Lower lobe of right lung (tissue), 2 donors: ENCODE measurements around the gene PRPF8. TPM values are rescaled to one million over a fixed set of nuclear protein-coding genes. Genes with fewer than 3 reads are reported as not detected.

Source experiments
- ATAC-seq, 2 donors: fragments of 200-7000 bp; cut with Tn5 transposase; one replicate each; pipeline ENCODE4 v1.9.1; 2020 to 2022; ENCODE audit warnings: mild to moderate bottlenecking in 2 of 2, moderate library complexity in 2 of 2
- DNase-seq: peaks from one replicate; pipeline ENCODE4 v3.0.0-alpha.2; 2020
- H3K27ac ChIP-seq: fragments of 200-600 bp; one replicate; pipeline ENCODE4 v1.8.0; 2022
- H3K27me3 ChIP-seq: fragments of 200-600 bp; one replicate; pipeline ENCODE4 v1.8.0; 2022; ENCODE audit warnings: low read depth
- H3K36me3 ChIP-seq: fragments of 200-600 bp; one replicate; pipeline ENCODE4 v1.8.0; 2022; ENCODE audit warnings: mild to moderate bottlenecking
- H3K4me1 ChIP-seq: fragments of 200-600 bp; one replicate; pipeline ENCODE4 v1.8.0; 2022
- H3K4me3 ChIP-seq: fragments of 200-600 bp; one replicate; pipeline ENCODE4 v1.8.0; 2022; ENCODE audit warnings: mild to moderate bottlenecking
- H3K9me3 ChIP-seq: fragments of 200-600 bp; one replicate; pipeline ENCODE4 v1.8.0; 2022
- intact Hi-C: fragments of 100-400 bp; cut with DNase I; formaldehyde crosslinking; loops from one replicate; pipeline ENCODE4 v1.11.0; 2022
- total RNA-seq: library from RNA; stranded (reverse); fragmentation: NEBNext Ultra II Directional; extraction: Animal tissue kit (Norgen Biotek cat#: 25700); gene quantifications from one replicate; pipeline ENCODE4 v1.2.1, GENCODE V29; 2021
- TF ChIP-seq, protein P1 (sequence below): fragments of 200-600 bp; IDR thresholded peaks from one replicate; pipeline ENCODE4 v1.8.0; 2022; ENCODE audit warnings: antibody characterized with exemption, mild to moderate bottlenecking
- donor health status: DM: no; HTN: yes; CAD: no; lungs with severe emphysema.

The PRPF8 gene
- total RNA-seq, 1 donor from 2014 or later = 280 TPM

DNA sequence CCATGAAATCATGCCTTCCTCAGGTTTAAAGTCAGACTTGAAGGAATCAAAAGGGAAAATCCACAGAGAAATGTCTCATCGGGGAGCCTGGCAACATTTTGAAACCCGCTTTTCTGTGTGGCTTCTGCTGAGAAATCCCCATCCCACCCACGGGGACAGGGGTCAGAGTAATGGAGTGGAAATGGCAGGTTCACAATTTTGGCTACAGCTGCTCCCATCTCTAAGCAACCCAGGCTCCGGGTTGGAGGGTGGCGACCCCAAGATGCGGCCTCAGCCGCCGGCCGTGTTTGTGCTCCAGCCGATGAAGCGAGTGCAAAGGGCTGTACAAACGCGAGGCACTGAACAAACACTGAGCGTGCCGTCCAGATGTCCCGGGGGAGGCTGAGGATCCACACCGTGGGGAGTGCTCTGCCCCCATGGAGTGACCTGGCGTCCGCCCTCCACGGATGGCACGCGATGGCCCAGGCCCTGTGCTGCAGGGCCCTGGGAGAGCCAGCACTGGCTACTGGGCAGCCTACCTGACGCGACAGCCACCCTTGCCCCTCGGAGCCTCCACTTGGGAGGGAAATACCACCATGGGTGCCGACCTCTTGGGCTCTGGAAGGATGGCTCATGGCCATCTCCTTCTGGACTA, 78.2 kb downstream of the PRPF8 start:
- TF ChIP-seq, protein P1, sequence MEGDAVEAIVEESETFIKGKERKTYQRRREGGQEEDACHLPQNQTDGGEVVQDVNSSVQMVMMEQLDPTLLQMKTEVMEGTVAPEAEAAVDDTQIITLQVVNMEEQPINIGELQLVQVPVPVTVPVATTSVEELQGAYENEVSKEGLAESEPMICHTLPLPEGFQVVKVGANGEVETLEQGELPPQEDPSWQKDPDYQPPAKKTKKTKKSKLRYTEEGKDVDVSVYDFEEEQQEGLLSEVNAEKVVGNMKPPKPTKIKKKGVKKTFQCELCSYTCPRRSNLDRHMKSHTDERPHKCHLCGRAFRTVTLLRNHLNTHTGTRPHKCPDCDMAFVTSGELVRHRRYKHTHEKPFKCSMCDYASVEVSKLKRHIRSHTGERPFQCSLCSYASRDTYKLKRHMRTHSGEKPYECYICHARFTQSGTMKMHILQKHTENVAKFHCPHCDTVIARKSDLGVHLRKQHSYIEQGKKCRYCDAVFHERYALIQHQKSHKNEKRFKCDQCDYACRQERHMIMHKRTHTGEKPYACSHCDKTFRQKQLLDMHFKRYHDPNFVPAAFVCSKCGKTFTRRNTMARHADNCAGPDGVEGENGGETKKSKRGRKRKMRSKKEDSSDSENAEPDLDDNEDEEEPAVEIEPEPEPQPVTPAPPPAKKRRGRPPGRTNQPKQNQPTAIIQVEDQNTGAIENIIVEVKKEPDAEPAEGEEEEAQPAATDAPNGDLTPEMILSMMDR = no peak
- peak overlapping the region; percentile 76 for H3K27ac ChIP-seq
- ATAC-seq (no peak), DNase-seq (no peak)
- no peaks in the 10 kb centered on the region for H3K9me3 ChIP-seq
- no peaks in the 10 kb centered on the region for H3K27me3 ChIP-seq
- H3K4me1 ChIP-seq = peaks cover 29% of the 10 kb centered on the region
- H3K36me3 ChIP-seq = peaks cover 22% of the 10 kb centered on the region
- intact Hi-C loops = no loop called here
- no peak overlapping the region for H3K4me3 ChIP-seq

DNA sequence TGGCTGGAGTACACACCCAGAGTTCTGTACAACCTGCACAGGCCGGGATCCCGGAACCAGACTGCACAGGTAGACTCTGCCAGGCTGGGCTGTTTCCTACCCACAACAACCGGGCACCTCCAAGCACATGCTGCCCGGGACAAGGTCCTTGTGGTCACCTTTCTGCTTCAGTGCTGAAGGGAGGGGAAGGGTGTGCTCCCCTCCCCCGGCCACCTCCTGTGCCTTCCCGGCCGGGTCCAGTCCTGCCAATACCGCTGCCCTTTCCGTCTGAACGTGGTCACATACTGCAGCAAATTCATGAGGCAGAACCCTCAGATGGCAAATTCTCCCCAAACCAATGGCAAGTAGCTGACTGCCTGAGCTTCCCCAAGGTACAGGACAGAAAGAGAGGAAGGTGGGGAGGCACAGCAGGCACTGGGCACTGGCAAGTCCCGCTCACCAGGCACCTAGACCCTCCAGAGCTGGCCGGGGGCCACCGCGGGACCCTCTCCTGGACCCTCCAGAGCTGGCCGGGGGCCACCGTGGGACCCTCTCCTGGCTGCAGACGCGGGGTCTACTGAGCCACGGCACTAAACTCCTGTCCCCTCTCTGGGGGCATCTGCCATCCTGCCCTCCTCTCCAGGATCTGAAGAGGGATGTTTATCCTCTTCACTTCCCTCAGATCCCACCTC, 78.9 kb downstream of the PRPF8 start:
- H3K27ac ChIP-seq = peak overlapping the region; percentile 76
- H3K9me3 ChIP-seq = no peaks in the 10 kb centered on the region
- peaks cover 28% of the 10 kb centered on the region for H3K4me1 ChIP-seq
- no peak overlapping the region for H3K4me3 ChIP-seq
- ATAC-seq (peak in 1 of 2 donors; percentile 8), DNase-seq (no peak)
- H3K27me3 ChIP-seq = no peaks in the 10 kb centered on the region
- TF ChIP-seq, protein P1 = no peak
- intact Hi-C loops = no loop called here
- peaks cover 22% of the 10 kb centered on the region for H3K36me3 ChIP-seq

DNA sequence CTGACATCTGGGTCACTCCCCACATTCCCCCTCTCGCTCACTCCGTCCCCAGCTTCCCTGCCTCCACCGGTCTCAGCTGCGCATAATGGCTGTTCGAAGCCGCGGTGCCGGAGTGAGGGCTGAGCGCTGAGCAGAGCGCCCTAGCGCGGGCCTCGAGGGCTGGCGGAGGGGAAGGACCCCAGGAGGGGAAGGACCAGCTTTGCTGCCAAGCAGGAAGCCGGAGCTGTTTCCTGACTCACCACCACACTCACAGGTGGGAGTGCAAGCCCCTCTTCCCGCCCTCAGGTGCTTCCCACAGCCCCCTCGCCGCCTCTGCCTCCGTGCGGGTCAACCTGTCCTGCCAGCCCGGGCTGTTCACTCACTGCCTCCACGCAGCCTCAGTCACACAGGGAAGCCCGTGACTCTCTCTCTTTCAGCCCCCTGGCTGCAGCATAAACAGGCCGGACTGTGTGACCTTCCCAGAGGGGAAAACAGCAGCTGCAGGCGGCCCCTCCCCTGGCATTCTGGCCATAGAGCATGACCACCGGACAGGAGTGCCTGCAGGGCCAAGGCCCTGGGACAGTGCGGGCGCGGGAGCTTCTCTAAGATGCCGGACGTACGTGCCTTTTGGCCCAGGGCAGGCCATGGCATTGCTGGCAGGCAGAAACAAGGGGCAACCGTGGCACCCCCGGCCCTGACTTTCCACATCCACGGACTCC, 79.7 kb downstream of the PRPF8 start:
- Histone ChIP-seq H3K36me3 (peaks cover 22% of the 10 kb centered on the region), H3K27me3 (no peaks in the 10 kb centered on the region), H3K4me1 (peaks cover 28% of the 10 kb centered on the region), H3K9me3 (no peaks in the 10 kb centered on the region), H3K27ac (no peak overlapping the region), H3K4me3 (no peak overlapping the region)
- ATAC-seq (no peak), DNase-seq (no peak)
- intact Hi-C loops = no loop called here
- TF ChIP-seq, protein P1 = no peak

DNA sequence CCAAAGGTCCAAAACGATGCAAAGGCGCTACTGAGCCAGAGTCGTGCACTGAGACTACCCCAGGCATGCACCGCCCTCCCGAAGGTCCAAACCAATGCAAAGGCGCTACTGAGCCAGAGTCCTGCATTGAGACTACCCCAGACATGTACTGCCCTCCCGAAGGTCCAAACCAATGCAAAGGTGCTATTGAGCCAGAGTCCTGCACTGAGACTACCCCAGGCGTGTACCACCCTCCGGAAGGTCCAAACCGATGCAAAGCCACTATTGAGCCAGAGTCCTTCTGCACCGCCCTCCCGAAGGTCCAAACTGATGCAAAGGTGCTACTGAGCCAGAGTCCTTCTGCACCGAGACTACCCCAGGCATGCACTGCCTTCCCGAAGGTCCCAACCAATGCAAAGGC, 83.1 kb downstream of the PRPF8 start:
- TF ChIP-seq, protein P1 = no peak
- no peak overlapping the region for H3K27ac ChIP-seq
- intact Hi-C loops = no loop called here
- peaks cover 22% of the 10 kb centered on the region for H3K36me3 ChIP-seq
- H3K9me3 ChIP-seq = no peaks in the 10 kb centered on the region
- peaks cover 16% of the 10 kb centered on the region for H3K4me1 ChIP-seq
- no peak for ATAC-seq
- no peak overlapping the region for H3K4me3 ChIP-seq
- DNase-seq = no peak
- H3K27me3 ChIP-seq = no peaks in the 10 kb centered on the region

Other genes with a start within 250 kb of the PRPF8 start
- gene CRK, start 228.6 kb downstream of the PRPF8 start, total RNA-seq = 66.2 TPM
- gene MYO1C, start 192.2 kb downstream of the PRPF8 start, total RNA-seq = 213 TPM
- 57.9 TPM for gene INPP5K, start 168.3 kb downstream of the PRPF8 start, total RNA-seq
- gene PITPNA, start 122.1 kb downstream of the PRPF8 start, total RNA-seq = 71.3 TPM
- gene SLC43A2, start 56.0 kb downstream of the PRPF8 start, total RNA-seq = 44.6 TPM
- gene SCARF1, start 39.1 kb downstream of the PRPF8 start, total RNA-seq = 37.4 TPM
- gene RILP, start 35.0 kb downstream of the PRPF8 start, total RNA-seq = 41.5 TPM
- 13.4 TPM for gene TLCD2, start 25.5 kb upstream of the PRPF8 start, total RNA-seq
- 49.9 TPM for gene WDR81, start 39.8 kb upstream of the PRPF8 start, total RNA-seq
- gene SERPINF2, start 58.0 kb upstream of the PRPF8 start, total RNA-seq = 24.1 TPM
- 204 TPM for gene SERPINF1, start 77.2 kb upstream of the PRPF8 start, total RNA-seq
- gene SMYD4, start 145.0 kb upstream of the PRPF8 start, total RNA-seq = 21.9 TPM
- gene RPA1, start 145.1 kb upstream of the PRPF8 start, total RNA-seq = 67.1 TPM